PFSK-1 (cell line): Measurements from ENCODE around the gene SWAP70.

Experiments used
- FOXP2 ChIP-seq: optimal IDR thresholded peaks from 2 replicates; pipeline ENCODE3; 2011; ENCODE audit warnings: borderline replicate concordance, control low read depth, inconsistent platforms; ENCODE audit not compliant: insufficient read depth; ENCODE audit errors: extremely low read length, extremely low read depth
- POLR2AphosphoS5 ChIP-seq: IDR thresholded peaks from 2 replicates; pipeline ENCODE4 v1.6.1; 2012; ENCODE audit warnings: low read depth, mild to moderate bottlenecking, control low read depth, low read length, moderate library complexity
- REST ChIP-seq, 2 experiments: IDR thresholded peaks; 2 replicates each; pipeline versions ENCODE4 v1.6.1 to v1.8.0; 2011 to 2012; ENCODE audit warnings: low read depth in 2 of 2, low read length in 2 of 2, control low read depth in 1 of 2, inconsistent platforms in 1 of 2, mild to moderate bottlenecking in 1 of 2, moderate library complexity in 1 of 2; ENCODE audit not compliant: insufficient read depth in 1 of 2
- SIN3A ChIP-seq: IDR thresholded peaks from 2 replicates; pipeline ENCODE4 v1.6.1; 2012; ENCODE audit warnings: mild to moderate bottlenecking, low read length, moderate library complexity, borderline replicate concordance; ENCODE audit not compliant: insufficient read depth
- TAF1 ChIP-seq: IDR thresholded peaks from 2 replicates; pipeline ENCODE4 v1.6.1; 2012; ENCODE audit warnings: low read length, control low read depth, borderline replicate concordance; ENCODE audit not compliant: insufficient read depth

SWAP70 gene

GRCh38 chr11:9672918-9673317 is 9.0 kb downstream of the SWAP70 start:
- no peak for TF ChIP-seq SIN3A
- TF ChIP-seq TAF1 = no peak
- no peak for TF ChIP-seq REST (IDR thresholded peaks at IDR 0.05; ENCODE audit: insufficient read depth in 1 of 2, low read depth in 2 of 2, low read length in 2 of 2)
- no peak for TF ChIP-seq POLR2AphosphoS5
- no peak for TF ChIP-seq FOXP2

- TF ChIP-seq REST (IDR thresholded peaks at IDR 0.05; ENCODE audit: insufficient read depth in 1 of 2, low read depth in 2 of 2, low read length in 2 of 2) (no peak), TAF1 (no peak), SIN3A (no peak), FOXP2 (no peak), POLR2AphosphoS5 (no peak)
Measured at GRCh38 chr11:9675691-9676090, 11.8 kb downstream of the SWAP70 start.

- no peak for TF ChIP-seq SIN3A
- TF ChIP-seq REST (IDR thresholded peaks at IDR 0.05; ENCODE audit: insufficient read depth in 1 of 2, low read depth in 2 of 2, low read length in 2 of 2) = no peak
- TF ChIP-seq TAF1 = no peak
- no peak for TF ChIP-seq FOXP2
- no peak for TF ChIP-seq POLR2AphosphoS5
Measured at GRCh38 chr11:9677951-9678350, 14.1 kb downstream of the SWAP70 start.

- TF ChIP-seq SIN3A = no peak
- no peak for TF ChIP-seq TAF1
- TF ChIP-seq REST (IDR thresholded peaks at IDR 0.05; ENCODE audit: insufficient read depth in 1 of 2, low read depth in 2 of 2, low read length in 2 of 2) = no peak
- no peak for TF ChIP-seq POLR2AphosphoS5
- no peak for TF ChIP-seq FOXP2
Measured at GRCh38 chr11:9678576-9678975, 14.7 kb downstream of the SWAP70 start.

GRCh38 chr11:9680028-9680427 is 16.2 kb downstream of the SWAP70 start:
- TF ChIP-seq TAF1 (no peak), FOXP2 (no peak), REST (IDR thresholded peaks at IDR 0.05; ENCODE audit: insufficient read depth in 1 of 2, low read depth in 2 of 2, low read length in 2 of 2) (no peak), SIN3A (no peak), POLR2AphosphoS5 (no peak)
